ENCODE results near the gene BBS9.

BBS9 gene

DNA sequence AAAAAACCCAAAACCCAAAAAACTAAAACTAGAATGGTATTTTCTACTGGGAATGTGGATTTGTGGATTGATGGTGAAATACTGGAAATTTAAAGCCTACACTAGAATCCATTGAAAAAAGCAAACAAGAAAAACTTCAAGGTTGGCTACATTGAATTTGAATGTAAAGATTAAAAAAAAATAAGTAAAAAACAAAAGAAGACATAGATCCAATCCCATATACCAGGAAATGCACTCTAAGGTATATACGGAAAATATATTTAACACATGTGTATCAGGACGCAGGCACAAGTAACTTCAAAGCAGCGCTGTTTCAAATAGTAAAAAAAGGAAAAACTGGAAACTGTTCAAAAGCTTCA is 754 bp upstream of the BBS9 start:
- DNase-seq = no peak

DNA sequence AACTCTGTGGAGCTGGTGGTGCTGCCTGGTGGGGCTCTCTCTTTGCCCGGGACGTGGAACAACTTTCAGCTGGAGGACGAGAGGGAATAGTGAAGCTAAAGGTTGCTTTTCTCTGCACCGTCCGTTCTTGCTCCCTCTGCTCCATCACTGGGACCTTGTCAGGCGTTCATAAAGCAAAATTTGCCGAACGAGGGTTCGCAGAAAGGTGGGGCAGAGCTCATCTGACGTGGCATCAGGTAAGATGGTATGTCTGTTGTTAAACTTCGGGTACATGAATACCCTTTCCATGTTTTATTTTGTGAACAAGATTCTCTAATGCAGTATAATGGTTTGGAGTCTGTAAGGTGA is 416 bp downstream of the BBS9 start:
- DNase-seq = no peak

DNA sequence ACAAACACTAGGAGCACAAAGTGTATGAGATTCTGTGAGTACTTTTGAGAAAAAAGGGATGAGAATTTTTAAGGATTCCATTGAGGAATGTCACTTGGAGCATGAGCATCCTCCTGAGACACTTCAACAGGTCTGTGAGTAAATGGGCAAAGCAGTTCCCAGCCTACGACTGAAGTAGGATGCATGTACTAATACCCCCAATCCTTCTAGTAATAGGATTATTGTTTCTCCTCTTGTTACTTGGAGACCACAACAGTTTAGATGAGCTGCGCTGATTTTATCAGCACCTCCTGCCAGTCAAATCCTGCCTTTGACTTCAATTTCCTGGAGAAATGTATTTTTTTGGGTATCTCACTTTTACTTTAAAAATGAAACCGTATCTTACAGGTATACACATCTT is 820 bp downstream of the BBS9 start:
- no peak for DNase-seq

DNA sequence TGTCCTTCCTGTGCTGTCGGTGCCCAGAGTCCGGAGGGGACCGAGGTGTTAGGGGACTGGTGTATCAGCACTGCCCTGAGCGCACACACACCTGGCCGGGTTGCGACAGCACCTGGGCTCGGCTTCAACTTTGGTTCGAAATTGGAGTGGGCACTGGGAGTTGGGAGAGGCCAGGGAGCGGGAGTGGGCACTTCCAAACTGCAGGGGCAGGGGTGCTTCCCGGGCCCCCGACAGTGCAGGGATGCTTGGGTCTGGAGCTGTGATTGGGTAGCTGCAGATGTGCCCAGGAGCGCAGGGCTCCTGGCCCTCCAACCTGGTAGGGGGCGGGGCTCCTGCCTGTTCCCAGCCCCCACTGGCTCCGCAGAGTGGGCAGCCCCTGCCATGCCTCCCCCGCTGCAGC is 7.7 kb downstream of the BBS9 start:
- DNase-seq = no peak

DNA sequence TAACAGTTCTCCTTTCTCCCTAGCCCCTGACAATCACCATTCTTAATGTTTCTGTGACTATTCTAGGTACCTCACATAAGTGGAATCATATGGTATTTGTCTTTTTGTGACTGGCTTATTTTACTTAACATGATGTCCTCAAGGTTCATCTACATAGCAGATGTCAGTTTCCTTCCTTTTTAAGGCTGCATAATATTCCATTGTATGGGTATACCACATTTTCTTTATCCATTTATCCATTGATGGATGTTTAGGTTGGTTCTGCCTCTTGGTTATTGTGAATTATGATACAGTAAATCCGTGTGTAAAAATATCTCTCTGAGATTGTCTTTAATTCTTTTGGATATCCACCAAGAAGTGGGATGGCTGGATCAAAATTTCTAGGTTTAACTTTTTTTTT is 13.2 kb downstream of the BBS9 start:
- no peak for DNase-seq

DNA sequence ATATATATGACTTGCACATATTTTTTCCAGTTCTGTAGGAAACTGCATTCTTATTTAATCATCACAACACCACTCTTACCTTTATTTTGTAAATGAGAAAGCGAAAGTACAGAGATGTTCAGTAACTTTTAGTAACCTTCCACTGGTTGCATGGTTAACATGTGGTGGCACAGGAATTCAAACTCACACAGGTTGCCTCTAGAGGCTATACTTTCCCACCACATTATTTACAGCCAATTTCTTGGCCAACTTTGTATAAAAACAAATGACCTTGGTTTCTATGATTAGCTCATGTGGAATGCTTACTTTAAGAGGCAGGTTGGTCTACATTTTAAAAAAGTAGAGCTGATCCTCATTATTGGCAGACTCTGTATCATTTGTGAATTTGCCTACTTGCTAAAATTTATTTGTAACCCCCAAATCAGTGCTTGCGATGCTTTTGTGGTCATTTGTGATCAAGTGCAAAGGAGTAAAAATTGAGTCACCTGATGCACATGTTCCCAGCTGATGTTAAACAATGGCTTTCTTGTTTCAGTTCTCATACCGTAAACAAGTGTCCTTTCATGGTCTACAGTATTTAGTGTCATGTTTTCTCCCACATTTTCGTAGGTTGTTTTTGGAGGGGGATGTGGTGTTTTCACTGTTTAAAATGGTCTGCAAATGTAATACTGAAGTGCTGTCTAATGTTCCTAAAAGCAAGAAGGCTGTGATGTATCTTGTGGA is 14.8 kb downstream of the BBS9 start:
- no peak for DNase-seq

DNA sequence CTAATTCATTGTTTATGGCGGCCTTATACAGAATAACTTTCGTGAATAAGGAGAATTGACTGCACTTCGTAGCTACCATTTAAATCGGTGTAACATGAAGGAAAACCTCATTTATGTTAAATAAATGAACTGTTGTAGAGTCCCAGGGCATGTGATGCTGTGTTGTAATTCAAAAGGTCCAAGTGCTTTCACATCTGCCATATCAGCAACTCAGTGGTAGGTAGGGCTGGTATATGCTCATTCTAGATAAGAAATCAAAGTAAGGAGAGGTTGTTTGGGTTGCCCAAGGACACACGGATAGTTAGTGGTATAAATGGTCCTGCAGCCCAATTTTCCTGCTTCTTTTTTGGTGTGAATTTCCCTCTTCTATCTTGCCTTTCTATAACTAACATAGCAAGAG is 15.8 kb downstream of the BBS9 start:
- no peak for DNase-seq

DNA sequence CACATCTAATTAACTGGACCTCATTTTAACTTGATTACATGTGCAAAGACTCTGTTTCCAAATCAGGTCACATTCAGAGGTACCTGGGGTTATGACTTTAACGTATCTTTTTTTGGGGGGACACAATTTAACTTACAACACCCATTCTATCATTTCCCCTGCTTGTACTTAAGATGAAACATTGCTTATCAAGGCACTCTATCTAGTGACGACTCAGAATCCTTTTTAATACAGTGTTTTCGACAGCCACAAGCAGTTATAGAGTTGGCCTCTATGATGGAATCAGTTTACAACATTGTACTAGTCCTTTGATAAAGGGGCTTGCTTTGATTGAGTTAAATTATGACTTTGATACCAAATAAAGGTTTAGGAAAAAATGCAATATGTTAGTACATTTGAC is 22.7 kb downstream of the BBS9 start:
- no peak for DNase-seq

DNA sequence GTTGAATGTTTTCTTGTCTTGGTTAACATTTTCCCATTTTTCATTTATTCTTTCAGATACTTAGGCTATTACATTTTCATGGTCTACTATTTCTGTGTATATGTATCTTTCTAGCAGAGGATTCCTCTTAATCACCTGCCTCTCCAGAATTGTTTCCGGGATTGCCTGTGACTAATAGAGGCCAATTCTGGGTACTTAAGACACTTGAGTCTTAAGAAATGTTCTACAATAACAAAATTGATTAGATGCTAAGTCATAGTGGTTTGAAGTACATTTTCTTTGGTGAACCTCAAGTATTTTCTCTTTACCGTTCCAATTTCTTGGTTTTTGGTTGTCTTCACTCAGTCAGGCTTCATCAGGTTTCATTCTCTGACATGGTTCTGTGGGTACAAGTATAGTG is 26.4 kb downstream of the BBS9 start:
- no peak for DNase-seq

DNA sequence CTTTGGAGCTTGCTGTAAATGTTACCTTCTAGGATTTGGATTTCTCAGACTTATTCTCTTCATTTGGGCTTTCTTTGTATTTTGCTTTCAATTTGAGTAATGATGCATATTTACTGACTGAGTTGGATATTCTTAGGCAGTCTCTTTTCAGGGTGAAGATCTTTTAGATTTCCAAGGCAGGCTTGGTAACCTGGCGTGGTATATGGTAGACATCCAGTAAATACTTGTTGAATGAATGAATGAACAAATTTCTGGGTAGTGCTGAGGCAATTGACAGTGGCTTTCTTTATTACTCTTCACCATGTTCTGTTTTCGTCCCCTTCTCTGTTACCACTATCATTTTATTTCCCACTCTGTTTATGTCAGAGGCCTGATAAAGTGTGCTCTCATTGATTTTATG is 27.1 kb downstream of the BBS9 start:
- no peak for DNase-seq

DNA sequence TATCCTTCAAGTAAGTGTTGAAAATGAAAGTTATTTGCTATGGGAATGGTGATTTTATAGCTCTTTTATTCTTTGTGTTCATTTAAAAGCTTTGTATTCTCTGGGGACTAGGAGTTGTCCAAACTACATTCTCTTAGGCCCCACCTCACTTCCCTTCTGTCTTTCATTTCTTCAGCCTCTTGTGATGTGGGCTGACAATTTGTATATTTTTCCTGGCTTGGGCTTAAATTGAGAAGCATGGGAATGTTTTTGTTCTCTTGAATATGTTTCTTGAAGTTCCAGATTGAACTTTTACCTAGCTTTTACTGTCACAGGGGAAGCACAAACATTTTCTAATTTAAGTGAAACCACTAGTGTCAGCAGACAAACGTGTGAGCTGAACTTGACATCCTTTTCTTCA is 27.9 kb downstream of the BBS9 start:
- no peak for DNase-seq

DNA sequence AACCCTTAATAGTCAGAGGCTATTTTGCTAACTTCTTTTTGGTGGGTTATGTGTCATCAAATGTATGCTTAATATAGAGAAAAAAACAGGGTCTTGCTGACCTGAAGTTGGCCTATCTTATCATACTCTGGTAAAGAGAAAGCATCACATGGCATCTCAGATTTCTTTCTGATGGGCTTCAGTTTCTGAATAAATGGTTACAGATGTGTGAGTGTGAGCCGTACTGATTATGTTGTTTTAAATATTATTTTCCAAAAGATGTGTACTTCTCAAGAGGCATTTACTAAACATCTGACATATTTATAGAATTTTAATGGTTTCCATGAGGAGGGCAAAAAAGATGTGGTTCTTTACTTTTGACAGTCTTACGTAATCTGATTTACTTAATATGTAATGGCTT is 28.4 kb downstream of the BBS9 start:
- DNase-seq = no peak

DNA sequence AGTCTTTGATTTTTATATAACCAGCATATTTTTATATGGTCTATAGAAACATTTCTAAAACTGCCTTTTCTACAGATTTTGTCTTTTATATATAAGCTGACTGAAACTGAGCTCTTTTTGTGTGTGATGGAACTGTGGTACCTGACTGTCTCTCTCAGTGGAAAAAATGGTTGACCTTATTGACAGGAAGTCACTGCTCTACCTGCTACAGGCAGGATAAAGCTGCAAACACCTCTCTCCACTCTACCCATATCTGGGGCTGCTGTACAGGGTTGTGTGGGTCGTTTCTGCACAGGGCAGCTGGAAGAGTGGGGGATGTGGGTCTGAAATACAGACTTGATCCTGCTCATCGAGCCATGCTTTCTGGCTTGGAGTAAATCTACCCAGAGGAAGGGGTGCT is 48.5 kb downstream of the BBS9 start:
- no peak for DNase-seq

DNA sequence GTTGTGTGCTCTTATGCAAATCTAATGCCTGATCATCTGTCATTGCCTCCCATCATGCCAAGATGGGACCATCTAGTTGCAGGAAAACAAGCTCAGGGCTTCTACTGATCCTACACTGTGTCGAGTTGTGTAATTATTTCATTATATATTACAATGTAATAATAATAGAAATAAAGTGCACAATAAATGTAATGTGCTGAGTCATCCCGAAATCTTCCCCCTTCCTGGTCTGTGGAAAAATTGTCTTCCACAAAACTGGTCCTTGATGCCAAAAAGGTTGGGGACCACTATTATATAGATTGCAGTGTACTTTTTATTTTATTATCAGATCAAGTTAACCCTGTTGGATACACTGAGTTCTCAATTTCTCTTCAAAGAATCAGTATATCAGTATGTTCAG is 50.2 kb downstream of the BBS9 start:
- DNase-seq = no peak

DNA sequence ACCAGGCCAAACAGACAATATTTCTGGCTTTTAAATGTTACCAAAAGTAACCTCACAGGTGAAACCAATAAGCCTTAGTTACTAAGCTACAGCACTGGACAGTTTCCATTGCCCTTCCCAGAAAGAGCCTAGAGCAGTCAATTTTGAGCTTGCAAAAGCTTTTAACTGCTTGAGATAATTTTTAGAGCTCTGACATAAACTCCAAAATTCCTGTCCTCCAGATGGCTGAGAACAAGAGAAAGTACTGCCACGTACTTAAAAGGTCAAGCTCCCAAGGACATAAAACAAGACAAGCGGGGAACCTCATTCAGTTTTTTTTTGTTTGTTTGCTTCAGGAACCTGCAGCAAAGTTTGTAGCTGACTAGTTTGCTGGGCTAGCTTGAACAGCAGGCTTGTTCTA is 54.1 kb downstream of the BBS9 start:
- DNase-seq = no peak

DNA sequence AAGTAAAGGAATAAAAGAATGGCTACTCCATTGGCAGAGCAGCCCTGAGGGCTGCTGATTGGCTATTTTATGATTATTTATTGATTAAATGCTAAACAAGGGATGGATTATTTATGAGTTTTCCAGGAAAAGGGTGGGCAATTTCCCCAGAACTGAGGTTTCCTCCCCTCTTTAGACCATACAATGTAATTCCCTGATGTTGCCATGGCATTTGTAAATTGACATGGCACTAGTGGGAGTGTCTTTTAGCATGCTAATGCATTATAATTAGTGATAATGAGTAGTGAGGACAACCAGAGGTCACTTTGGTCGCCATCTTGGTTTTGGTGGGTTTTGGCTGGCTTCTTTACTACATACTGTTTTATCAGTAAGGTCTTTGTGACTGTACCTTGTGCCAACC is 55.5 kb downstream of the BBS9 start:
- no peak for DNase-seq

DNA sequence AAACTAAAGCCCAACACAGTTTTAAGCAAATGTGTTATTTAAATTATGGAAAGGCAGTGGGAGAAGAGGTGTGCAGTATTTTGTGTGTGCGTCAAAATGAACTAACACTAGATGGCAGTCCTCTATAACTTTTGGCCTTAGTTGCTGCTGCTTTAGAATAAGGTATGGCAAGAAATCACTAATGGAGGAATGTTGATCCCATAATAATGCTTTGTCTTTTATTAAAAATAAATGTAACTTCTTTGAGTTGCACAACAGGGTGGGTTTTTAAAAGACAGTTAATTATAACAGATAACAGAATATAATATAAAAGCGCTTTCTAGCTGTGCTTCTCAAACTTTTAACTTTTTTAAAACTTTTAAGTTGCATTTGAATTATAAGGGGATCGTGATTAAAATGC is 56.4 kb downstream of the BBS9 start:
- DNase-seq = peak; percentile 8

DNA sequence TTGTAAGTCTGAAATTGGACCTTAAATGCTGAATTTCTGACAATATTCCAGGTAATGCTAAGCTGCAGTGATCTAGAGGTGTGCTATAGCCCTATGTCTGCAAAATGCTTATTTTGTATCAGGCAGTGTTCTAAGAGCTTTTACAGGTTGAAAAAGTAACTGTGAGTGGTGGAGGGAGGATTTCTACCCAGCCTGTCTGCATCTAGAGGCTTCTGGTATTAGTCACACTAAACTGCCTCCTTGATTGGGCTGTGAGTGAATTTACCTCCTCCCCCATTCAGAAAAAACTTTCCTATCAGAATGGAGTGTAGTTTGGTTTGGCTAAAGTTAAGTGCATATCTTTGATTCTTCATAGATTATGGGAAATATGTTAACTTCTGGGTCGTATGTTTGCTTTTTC is 56.8 kb downstream of the BBS9 start:
- no peak for DNase-seq

DNA sequence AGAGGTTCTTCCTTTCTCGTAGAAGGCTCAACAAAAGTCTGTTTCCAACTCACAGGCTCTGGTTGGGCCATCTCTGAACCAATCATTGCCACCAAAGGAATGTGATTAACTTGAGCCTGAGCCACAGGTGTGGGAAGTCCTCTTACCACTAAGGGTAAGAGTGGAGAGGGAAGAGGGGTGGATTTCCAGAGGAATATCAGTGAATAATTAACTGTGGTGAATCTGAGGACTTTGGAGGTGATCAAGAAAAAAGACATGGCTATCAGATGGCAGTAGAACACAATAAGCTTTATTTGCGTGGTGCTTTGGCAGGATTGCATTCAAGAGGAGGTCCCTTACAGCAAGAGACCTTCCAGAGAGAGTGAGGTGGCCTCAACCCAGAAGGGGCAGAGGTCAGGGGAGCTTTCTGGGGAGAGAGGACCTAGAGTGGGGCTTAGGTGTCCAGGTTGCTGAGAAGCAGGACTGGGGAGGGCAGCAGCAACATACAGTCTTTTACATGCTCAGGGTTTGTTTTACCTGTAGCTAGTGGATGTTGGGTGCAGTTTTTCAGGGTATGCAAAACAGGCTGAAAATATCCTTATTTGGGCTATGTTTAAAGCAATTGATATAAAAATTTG is 61.4 kb downstream of the BBS9 start:
- no peak for DNase-seq

DNA sequence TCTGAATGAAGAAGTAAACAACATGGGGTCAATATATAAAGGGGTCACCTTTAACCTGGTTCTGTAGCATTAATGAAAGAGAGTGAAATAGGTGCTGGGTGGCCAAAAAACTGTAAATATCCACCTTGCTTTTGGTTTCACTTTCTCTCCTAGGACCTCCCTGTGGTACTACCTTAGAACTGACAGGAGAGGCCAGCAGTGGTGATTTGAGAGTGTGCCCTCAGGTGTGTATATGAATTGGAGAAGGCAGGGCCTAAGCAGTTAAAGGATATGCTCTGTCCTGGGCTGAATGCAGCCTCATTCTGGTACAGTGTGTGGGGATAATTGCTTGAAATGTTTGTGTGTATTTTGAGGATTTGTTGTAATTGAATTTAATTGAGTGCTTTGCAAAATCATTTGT is 62.0 kb downstream of the BBS9 start:
- no peak for DNase-seq

DNA sequence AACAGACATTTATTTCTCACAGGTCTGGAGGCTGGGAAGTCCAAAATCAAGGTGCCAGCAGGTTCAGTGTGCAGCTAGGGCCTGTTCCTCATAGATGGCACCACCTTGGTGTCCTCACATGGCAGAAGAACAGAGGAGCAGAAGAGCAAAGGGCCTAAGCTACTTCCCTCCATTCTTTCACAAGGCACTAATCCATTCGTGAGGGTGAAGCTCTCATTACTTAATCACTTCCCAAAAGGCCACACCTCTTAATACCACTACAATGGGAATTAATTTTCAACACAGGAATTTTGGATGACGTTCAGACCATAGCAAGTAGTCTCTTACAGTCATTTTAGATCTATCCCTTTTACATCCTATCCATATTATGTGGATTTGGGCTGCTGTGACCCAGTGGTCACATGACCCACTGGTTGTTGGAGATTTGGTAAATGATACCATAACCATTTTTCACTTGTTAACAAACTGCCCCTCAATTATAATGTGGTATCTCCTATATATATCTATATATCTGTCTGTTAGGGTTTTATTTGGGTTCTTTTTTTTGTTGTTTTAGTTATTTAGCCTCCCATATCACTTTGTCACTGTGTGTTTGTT is 63.4 kb downstream of the BBS9 start:
- no peak for DNase-seq

DNA sequence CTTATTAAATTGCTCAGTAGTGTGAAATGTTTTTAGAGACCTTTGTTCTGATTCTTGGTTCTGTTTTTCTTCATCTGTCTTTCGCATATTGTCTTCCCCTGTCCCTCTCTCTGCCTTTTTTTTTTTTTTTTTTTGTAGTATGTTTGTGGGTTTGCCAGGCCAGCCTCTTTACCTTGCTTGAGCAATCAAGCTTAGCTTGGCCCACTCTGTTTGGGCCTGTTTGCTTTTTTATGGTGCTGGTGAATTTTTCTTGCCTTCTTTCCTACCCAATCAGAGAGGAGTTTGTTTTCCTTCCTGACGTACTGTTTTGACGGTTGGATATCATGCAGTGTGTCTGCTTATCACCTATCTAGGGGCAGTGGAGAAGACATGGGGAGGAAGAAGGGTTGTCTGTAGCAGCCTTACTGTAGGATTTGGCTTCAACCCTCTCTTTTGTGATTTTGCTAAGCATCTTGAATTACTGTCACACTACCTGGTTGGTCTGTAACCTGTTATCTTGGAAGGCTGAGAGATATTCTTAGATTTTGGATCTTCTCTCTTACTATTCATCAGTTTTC is 64.0 kb downstream of the BBS9 start:
- DNase-seq = no peak

DNA sequence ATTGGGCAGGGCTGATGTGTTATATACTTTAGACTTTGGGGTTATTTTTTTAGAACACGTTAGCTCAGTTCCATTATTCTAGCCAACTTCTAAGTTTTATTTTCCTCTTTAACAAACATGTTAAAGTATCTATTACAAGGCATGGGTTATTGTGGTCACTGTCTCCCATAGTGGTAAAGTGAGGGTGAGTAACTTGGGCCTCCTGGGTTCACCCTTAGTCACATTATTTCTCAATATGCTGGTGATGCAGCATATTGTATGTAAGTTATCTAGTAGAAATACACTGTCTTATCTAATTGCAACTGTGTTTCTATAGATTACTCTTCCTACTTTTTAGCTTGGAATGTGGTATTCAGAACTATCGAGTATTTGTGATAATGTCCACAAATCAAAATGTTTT is 65.9 kb downstream of the BBS9 start:
- no peak for DNase-seq

DNA sequence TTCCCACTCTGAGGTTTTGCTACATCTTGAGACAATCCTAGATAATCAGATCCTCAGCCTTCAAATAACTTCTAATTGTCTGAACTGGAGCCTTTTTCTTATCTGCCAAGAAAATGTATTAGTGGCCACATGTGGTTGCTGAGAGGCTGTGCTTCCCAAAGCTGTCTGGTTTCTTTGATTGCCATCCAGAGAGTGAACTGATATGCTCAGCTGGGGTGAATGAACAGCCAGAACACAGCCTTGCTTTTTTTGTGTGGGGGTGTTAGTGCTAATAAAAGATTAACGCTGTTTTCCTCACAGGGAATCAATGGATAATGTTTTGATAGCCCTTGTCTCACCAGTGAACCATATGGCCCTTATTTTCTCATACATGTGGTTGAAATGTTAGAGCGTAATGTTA is 66.9 kb downstream of the BBS9 start:
- no peak for DNase-seq

DNA sequence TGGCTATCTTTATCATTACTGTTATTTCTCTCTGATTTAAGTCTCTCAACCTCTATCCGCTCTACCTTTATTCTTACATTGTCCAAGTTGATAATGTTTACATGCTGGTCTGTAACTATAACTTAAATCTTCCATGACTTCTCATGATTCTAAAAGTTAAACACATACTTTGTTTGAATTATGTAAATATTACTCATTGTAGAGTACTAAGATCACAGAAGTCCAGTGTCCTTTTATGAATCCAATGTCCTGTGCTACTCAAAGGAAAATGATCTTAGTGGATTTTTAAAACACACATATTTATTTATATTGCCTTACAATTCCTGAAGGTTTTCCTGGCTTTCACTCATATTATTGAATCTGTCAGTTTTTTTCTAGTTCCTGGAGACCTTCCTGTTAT is 70.9 kb downstream of the BBS9 start:
- no peak for DNase-seq

Measured in NCI-H1092 (cell line).